NT2/D1 (cell line): ENCODE data around the gene CDK14.

Source experiments
- DNase-seq: peaks from one replicate; pipeline ENCODE4 v3.0.0-alpha.2; 2011; ENCODE audit warnings: low read depth, low spot score
- H3K27me3 ChIP-seq: 2 replicates; pipeline ENCODE4 v1.6.0; 2011; ENCODE audit warnings: mild to moderate bottlenecking; ENCODE audit not compliant: insufficient read length, insufficient read depth
- H3K36me3 ChIP-seq: 2 replicates; pipeline ENCODE4 v1.6.1; 2011; ENCODE audit warnings: mild to moderate bottlenecking, low read length, mixed read lengths; ENCODE audit not compliant: insufficient read depth, insufficient read length
- H3K4me1 ChIP-seq: 2 replicates; pipeline ENCODE4 v1.5.1; 2011; ENCODE audit not compliant: insufficient read depth, insufficient read length
- H3K4me3 ChIP-seq: 2 replicates; pipeline ENCODE4 v1.5.1; 2011; ENCODE audit warnings: low read depth; ENCODE audit not compliant: insufficient read length
- H3K9ac ChIP-seq: 2 replicates; pipeline ENCODE4 v1.6.0; 2011; ENCODE audit warnings: low read depth; ENCODE audit not compliant: insufficient read length
- H3K9me3 ChIP-seq: 2 replicates; pipeline ENCODE4 v1.5.1; 2011; ENCODE audit warnings: mild to moderate bottlenecking, low read length; ENCODE audit not compliant: insufficient read depth
- SUZ12 ChIP-seq: IDR thresholded peaks from 2 replicates; pipeline ENCODE4 v1.6.1; 2011; ENCODE audit not compliant: insufficient read length, insufficient read depth; ENCODE audit errors: extremely low read depth
- YY1 ChIP-seq: IDR thresholded peaks from 2 replicates; pipeline ENCODE4 v1.6.1; 2011; ENCODE audit not compliant: insufficient read length, insufficient read depth
- ZNF274 ChIP-seq: IDR thresholded peaks from 2 replicates; pipeline ENCODE4 v1.6.1; 2011; ENCODE audit warnings: mild to moderate bottlenecking, low read depth, low read length

The CDK14 gene

GRCh38 chr7:91007371-91007770 lies 411.2 kb downstream of the CDK14 start:
- no peaks in the 10 kb centered on the region for H3K27me3 ChIP-seq
- no peaks in the 10 kb centered on the region for H3K9me3 ChIP-seq
- no peak overlapping the region for H3K9ac ChIP-seq
- no peaks in the 10 kb centered on the region for H3K4me1 ChIP-seq
- H3K36me3 ChIP-seq: no peaks in the 10 kb centered on the region
- H3K4me3 ChIP-seq: no peak overlapping the region
- DNase-seq: no peak
- no peak for TF ChIP-seq YY1
- TF ChIP-seq SUZ12: no peak
- no peak for TF ChIP-seq ZNF274

- Histone ChIP-seq H3K9ac (no peak overlapping the region), H3K4me3 (no peak overlapping the region), H3K36me3 (no peaks in the 10 kb centered on the region), H3K27me3 (no peaks in the 10 kb centered on the region), H3K9me3 (no peaks in the 10 kb centered on the region), H3K4me1 (no peaks in the 10 kb centered on the region)
- DNase-seq: no peak
- TF ChIP-seq ZNF274 (no peak), YY1 (no peak), SUZ12 (no peak)
Measured at GRCh38 chr7:91013078-91013477, 417.0 kb downstream of the CDK14 start.

- no peak for TF ChIP-seq ZNF274
- TF ChIP-seq SUZ12: no peak
- TF ChIP-seq YY1: no peak
- no peak for DNase-seq
- H3K4me1 ChIP-seq: no peaks in the 10 kb centered on the region
Measured at GRCh38 chr7:91019686-91020385, 423.7 kb downstream of the CDK14 start.

GRCh38 chr7:91020636-91021385 lies 424.7 kb downstream of the CDK14 start:
- H3K27me3 ChIP-seq: no peaks in the 10 kb centered on the region
- H3K9me3 ChIP-seq: no peaks in the 10 kb centered on the region
- no peak for TF ChIP-seq YY1
- TF ChIP-seq ZNF274: no peak
- TF ChIP-seq SUZ12: no peak
- no peak overlapping the region for H3K4me3 ChIP-seq
- H3K4me1 ChIP-seq: no peaks in the 10 kb centered on the region
- no peak for DNase-seq
- no peaks in the 10 kb centered on the region for H3K36me3 ChIP-seq
- H3K9ac ChIP-seq: no peak overlapping the region

More at GRCh38 chr7:91019686-91020385, 423.7 kb downstream of the CDK14 start:
- Histone ChIP-seq H3K9ac (no peak overlapping the region), H3K4me3 (no peak overlapping the region), H3K36me3 (no peaks in the 10 kb centered on the region), H3K9me3 (no peaks in the 10 kb centered on the region), H3K27me3 (no peaks in the 10 kb centered on the region)

GRCh38 chr7:91021956-91022355 lies 425.8 kb downstream of the CDK14 start:
- Histone ChIP-seq H3K4me3 (no peak overlapping the region), H3K9me3 (no peaks in the 10 kb centered on the region), H3K9ac (no peak overlapping the region), H3K36me3 (no peaks in the 10 kb centered on the region), H3K4me1 (no peaks in the 10 kb centered on the region), H3K27me3 (no peaks in the 10 kb centered on the region)
- no peak for DNase-seq
- no peak for TF ChIP-seq YY1
- TF ChIP-seq SUZ12: no peak
- TF ChIP-seq ZNF274: no peak

- no peak for DNase-seq
- Histone ChIP-seq H3K27me3 (no peaks in the 10 kb centered on the region), H3K4me1 (no peaks in the 10 kb centered on the region), H3K36me3 (no peaks in the 10 kb centered on the region), H3K9me3 (no peaks in the 10 kb centered on the region; the same call in 1 of the 2 replicates), H3K4me3 (no peak overlapping the region), H3K9ac (no peak overlapping the region)
- TF ChIP-seq YY1: no peak
- no peak for TF ChIP-seq ZNF274
- no peak for TF ChIP-seq SUZ12
Measured at GRCh38 chr7:91025906-91026390, 429.8 kb downstream of the CDK14 start.

- H3K36me3 ChIP-seq: no peaks in the 10 kb centered on the region
- no peaks in the 10 kb centered on the region for H3K27me3 ChIP-seq
- H3K9me3 ChIP-seq: no peaks in the 10 kb centered on the region; the same call in 1 of the 2 replicates
- no peak for DNase-seq
- TF ChIP-seq SUZ12 (no peak), YY1 (no peak), ZNF274 (no peak)
- no peaks in the 10 kb centered on the region for H3K4me1 ChIP-seq
- H3K9ac ChIP-seq: no peak overlapping the region
- H3K4me3 ChIP-seq: no peak overlapping the region
Measured at GRCh38 chr7:91029688-91030087, 433.6 kb downstream of the CDK14 start.
